GM21528 (cell line): ENCODE results near the gene TTBK1.

Source experiments
- ATAC-seq: cut with Tn5 transposase; IDR thresholded peaks from one replicate; pipeline ENCODE4 v1.9.1; 2021; ENCODE audit warnings: mild to moderate bottlenecking, moderate library complexity; ENCODE audit not compliant: unreplicated experiment, low FRiP score

TTBK1 gene

DNA sequence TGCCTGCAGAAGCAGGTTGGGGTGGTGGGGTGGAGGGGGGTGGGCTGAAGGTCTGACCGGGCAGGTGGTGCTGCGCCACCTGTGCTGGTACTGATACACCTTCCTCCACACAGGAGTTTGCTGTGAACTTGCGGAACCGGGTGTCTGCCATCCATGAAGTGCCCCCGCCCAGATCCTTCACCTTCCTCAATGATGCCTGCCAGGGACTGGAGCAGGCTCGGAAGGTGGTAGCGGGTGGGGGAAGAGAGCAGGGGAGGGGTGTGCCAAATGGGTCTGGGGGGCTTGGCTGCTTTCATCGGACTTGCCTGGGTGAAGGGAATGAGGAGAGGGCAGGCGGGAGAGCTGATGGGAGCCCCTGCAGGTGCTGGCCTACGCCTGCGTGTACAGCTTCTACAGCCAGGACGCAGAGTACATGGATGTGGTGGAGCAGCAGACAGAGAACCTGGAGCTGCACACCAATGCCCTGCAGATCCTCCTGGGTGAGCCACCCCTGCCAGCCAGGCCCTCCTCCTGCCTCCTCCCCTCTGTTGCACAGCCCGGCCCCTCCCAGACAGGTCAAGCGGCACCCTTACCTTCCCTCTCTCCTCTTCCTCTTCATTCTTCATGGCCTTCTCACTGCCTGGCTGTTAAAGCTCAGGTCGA lies 20.7 kb upstream of the TTBK1 start:
- no peak for ATAC-seq

DNA sequence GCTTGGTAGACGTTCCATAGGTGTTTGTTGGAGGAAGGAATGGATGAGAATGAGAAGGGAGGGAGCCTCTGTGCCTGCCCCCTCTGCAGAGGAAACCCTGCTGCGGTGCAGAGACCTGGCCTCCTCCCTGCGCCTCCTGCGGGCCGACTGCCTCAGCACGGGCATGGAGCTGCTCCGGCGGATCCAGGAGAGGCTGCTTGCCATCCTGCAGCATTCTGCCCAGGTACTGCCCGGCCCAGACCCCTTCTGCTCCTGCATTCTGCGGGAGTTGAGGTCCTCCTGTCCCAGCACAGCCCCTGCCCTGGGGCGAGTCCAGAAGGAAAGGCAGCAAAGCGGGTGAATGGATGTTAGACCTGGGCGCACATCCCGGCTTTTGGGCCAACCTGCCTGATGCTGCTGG lies 20.1 kb upstream of the TTBK1 start:
- ATAC-seq, result no peak

DNA sequence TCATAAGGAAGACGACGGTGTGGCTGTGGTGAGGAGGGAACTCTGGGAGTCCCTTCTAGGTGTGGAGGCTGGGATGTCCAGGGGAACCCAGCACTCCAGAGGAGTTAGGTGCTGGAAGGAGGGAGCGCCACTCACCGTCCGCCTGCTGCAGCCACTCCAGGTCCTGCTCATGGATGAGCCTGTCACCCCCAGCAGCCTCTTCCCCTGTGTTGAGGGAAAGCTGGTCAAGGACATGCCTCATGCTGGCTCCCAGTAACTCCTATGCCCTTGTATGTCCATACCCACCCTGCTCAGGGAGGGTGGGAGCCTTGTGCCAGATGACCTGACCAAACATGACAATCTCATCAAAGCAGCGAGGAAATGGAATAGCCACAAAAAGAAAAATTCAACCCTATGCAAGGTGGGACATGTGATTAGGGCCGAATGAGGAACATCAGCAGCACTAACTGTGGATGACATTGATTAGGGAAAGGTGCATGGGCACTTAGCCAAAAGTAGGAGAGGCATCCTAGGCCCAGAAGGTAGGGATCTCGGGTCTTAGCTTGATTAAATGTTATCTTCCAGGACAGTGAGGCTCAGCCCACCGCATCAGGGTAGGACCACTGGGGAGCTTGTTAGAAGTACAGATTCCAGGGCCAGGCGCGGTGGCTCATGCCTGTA lies 17.0 kb upstream of the TTBK1 start:
- ATAC-seq, result no peak

DNA sequence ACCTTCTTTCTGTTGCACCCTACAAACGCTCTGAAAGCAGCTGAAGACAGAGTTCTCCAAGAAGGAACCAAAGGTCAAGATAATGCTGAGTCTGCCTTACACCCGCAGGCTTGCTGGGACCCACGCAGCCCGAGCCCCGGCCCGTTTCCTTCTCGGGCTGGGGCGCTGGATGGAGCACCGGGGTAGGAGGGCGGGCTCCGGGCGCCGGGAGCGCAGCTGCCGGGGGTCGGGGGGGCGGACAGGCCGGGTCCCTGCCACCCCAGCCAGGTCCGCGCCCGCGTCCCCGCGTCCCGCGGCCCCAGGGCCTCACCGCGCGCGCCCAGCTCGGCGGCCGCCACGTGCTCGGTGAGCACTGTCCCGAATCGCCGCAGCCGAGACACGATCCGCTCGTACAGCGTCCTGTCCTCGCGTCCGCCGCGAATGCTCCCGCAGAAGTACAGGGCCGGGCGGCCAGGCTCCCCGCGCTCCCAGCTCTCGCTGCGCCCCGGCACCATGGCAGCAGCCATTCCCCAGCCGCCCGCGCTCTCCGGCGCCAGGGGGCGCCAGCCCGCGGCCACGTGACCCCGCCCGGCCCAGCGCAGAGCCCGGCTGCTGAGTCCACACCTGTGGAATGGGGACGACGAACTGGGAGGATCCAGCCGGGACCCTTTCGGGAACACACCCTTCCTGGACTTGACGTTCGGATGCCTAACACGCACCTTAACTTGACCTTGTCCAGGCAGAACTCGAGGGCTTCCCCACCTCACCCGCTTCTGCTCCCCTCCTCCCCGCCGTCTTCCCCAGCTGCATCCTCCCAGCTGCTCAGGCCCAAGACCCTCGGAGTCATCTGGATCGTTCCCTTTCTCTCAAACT lies 14.1 kb upstream of the TTBK1 start, which contains the start of gene DNPH1:
Gene DNPH1, minus strand, starts transcription at position 531 of the 852 bp plus-strand sequence. Its CDS starts 25 bp downstream, at position 506.
- ATAC-seq, result peak; percentile 71

DNA sequence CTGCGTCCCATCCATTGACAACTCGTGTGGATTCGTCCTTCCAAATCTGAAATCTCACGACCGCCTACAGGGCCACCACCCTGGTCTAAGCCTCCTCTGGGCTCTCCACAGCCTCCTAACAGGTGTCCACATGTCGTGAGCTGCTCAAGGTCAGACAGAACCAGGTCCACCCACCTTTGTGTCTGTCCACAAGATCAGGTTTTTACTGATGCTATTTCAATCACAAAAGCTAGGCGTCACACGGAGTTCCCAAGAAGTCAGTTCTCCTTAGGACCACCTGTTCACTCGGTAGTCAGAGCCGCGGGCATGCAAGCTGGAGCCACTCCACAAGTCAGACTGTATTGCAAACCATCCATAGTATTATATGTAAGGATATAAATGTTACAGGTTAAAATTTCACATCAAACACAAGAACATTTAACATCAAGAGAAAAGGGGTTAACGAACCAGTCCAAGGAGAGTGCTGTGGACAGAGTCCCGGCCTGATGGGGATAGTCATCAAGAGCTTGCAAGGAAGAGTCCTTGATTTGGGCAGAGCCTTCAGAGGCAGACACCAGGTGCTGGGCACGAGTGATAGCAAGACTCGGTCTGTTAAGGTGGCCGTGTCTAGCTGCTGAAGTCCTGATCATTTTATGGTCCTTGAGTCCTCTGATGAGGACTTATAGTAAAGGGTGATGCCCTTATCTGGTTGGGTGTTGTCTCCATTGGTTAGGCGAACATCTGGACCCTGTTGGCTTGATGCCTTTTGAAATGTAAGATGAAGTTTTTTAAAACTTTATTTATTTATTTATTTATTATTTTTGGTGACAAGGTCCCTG lies 13.3 kb upstream of the TTBK1 start:
- no peak for ATAC-seq

DNA sequence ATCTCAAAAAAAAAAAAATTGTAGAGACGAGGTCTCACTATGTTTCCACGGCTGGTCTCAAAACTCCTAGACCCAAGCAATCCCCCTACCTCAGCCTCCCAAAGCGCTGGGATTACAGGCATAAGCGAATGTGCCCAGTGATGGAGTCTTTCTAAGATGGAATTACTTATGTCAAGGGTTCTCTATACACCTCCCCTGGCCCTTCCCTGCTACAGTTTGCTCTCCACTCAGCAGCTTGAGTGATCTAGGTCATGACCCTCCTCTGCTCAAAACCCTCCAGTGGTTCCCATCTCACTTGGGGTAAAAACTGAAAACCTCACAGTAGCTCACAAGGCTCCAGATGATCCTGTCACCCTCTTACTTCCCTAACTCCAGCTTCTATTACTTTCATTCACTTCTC lies 12.2 kb upstream of the TTBK1 start:
- no peak for ATAC-seq

DNA sequence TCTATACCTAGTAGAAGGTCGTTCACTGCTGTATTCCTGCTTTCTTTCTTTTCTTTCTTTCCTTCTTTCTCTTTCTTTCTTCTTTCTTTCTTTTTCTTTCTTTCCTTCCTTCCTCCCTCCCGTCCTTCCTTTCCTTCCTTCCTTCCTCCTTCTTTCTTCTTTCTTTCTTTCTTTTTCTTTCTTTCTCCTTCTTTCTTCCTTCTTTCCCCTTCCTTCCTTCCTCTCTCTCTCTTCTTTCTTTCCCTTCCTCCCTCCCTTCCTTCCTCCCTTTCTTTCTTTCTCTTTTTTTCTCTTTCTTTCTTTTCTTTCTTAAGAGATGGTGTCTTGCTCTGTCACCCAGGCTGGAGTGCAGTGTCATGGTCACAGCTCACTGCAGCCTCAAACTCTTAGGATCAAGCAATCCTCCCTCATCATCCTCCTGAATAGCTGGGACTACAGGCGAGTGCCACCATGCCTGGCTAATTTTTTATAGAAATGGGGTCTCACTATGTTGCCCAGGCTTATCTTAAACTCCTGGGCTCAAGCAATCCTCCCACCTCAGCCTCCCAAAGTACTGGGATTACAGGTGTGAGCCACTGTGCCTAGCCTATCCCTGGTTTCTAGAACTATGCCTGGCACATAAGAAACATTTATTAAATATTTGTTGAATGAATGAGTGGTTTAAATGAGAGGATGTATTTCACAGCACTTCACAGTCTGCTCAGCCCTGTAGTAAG lies 11.4 kb upstream of the TTBK1 start:
- no peak for ATAC-seq

DNA sequence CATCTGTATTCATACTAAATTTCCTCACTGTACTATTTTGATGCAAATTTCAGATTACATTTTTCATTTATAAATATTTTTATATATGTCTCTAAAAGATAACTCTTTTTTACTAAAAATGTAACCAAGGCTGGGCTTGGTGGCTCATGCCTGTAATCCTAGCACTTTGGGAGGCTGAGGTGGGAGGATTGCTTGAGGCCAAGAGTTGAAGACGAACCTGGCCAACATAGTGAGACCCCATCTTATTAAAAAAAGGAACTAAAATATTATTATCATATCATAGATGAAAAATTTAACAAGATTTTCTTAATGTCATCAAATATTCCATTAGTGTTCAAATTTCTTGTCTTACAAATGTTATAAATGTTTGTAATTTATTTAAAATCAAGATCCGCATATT lies 7.4 kb upstream of the TTBK1 start:
- ATAC-seq, result no peak

DNA sequence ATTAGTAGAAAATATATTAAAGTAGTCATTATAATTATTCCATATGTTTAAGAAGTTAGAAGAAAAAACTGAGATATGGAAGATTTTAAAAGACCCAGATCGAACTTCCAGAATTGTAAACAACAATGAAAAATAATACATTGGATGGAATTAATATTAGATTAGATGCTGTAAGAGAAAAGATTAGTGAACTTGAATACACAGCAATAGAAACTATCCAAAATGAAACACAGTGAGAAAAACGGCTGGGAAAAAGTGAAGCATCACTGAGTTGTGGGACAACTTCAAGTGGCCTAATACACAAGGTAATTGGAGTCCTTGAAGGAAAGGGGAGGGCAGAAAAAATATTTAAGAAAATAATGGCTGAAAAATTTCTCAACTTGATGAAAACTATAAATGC lies 4.2 kb upstream of the TTBK1 start:
- ATAC-seq, result no peak

DNA sequence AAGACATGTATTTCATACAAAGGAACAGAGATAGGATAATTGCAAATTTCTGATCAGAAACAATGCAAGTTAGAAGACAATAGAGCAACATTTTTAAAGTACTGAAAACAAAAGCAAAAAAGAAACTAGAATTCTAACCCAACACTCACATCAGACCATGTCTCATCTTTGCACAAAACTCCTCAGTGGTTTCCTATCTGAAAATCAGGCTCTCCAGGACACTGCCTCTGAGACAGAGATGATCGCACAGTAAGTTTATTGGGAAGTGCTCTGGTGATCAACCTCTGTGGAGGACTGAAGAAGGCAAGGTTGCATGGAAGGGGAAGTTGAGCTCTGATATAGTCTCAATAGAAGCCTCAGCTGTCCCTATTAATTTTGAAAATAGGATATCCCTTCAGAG lies 2.3 kb upstream of the TTBK1 start:
- no peak for ATAC-seq

DNA sequence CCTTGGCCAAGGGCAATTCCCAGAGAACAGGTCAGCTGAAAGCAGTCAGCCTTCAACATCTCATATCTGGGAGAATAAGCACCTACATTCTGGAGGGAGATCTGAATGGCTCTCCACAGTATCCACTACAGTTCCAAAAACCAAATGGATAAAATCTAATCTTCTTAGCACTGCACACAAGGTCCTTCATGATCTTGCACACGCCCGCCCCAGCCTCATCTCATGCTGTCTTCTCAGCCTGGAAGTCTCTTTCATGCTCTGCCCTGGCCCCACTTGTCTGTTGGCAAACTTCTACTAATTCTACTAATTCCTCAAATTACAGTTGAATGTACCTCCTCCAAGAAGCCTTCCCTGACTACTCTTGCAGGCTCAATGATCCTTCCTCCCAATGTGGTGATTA lies 1.8 kb upstream of the TTBK1 start:
- ATAC-seq, result no peak

DNA sequence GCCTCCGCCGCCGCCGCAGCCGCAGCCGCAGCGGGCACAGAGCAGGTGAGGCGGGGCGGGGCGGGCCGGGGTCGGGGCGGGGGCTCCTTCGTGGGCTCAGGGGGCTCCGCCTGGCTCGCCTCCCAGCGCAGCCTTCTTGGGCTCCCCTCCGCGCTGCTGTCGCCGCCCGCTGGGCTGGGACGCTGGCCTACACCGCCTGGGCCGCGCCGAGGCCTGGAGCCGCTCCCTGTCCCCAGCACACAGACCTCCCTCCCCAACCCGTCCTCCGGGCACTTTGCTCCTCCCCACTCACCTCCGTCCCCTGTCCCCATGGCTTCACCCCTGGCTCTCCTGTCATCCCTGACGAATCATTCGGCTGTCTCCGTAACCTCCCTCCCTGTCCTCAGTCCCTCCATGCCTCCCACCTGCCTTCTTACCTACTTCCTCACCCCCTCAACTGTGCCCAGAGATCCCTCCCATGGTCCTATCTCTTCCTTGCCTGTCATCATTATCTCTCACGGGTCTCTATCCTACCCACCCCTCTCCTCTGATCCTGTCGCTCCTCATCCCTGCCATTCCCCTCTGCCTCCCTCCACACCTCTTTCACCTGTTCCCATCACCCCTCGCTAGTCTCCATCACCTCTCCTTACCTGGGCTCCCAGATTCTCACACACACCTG lies 512 bp downstream of the TTBK1 start:
- no peak for ATAC-seq

DNA sequence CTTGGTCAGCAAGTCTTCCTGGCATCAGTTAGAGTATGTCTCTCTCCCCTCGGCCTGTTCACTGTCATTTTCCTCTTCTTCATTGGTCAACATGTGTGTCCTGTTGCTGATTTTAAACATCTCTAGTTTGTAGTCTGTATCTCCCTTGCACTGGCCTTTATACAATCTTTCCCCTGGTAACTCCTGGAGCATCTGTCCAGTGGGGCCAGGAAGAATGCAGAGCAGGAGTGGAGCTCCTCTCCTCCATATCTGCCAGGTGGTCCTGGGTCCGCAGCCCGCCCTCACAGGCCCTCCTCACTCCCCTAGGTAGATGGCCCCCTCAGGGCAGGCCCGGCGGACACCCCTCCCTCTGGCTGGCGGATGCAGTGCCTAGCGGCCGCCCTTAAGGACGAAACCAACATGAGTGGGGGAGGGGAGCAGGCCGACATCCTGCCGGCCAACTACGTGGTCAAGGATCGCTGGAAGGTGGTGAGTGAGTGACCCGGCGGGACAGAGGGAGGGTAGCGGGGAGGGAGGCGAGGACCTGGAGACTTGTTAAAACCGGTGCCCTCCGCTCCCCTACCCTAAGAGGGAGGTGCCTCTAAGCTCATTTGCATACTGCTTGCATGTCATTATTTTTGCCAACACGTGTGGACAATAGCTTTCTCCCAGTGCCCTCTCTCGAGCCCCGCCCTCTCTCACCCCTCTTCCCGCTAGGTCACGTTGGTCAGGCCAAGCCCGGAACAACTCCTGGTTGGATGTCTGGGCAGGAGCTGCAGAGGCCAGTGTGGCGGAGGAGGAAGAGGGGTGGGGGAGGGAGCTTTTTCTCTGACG lies 3.2 kb downstream of the TTBK1 start:
- ATAC-seq, result peak; percentile 19

DNA sequence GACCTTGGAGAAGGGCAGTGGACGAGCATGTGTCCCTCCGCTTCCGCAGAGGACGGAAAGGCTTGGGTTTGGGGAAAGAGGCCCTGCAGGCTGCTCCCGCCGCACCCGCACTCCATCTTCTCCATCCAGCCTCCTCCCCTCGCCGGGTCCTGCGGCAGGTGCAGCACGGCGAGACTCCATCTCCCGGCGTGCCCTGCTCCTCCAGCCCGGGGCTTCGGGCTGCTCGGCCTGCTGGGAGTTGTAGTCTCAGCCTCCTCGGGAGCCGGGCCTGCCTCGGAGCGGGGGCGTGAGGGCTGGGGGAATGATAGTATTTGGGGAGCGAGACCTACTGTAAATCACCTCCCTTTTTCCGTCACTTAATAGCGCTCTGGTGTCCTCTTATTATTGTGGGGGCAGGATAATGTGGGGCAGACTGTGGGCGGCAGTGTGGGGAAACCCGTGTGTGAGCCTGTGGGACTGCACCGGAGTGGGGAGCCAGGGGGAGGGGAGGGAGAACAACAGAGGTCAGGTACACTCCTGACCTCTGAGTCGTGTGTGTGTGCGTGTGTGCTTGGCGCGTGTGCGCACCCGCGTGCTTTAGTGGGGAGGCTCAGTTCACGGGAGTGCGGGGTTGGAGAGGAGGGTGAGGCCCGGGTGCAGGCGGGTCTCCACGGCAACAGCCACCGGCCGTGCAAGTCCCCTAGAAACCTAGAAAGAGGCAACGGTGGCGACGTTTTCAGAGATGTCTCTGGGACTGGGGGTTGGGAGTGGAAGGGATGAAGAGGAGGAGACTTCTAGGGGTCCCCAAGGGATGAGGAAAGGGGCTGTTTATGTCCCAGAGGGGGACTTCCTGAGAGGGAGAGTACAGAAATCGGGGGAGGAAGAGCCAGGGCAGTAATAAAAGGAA lies 4.1 kb downstream of the TTBK1 start:
- peak; percentile 81 for ATAC-seq

DNA sequence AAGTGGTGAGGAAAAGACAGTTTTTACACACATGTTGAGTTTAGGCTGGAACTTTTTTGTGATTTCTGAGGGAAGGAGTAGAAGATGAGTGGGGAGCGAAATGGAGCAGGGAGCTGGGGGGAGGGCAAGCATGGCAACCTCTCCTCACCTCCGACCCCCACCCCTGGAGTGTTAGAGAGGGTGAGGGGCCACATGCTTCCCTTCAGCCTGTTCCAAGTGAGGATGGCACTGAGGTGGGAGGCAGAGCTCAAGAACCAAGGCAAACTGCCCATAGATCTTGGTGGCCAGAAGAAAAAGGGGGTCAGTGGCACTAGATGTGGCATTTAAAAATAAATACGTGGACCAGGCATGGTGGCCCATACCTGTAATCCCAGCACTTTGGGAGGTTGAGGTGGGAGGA lies 4.8 kb downstream of the TTBK1 start:
- no peak for ATAC-seq

DNA sequence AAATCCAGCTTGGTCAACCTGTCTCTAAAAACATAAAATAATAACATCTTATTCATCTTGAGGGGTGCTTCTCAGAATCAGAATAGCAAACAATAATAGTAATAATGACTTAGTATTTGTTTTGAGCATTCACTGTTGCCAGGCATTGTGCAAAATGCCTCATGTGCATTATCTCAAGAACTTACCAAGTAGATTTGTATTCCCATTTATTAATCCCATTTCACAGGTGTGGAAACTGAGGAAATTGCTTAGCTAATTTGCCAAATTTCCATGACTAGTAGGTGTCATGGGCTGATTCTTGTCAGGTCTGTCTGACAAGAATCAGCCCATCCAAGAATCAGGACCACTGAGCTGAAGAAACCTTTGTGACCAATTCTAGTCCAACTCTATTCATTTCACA lies 5.5 kb downstream of the TTBK1 start:
- ATAC-seq, result no peak

DNA sequence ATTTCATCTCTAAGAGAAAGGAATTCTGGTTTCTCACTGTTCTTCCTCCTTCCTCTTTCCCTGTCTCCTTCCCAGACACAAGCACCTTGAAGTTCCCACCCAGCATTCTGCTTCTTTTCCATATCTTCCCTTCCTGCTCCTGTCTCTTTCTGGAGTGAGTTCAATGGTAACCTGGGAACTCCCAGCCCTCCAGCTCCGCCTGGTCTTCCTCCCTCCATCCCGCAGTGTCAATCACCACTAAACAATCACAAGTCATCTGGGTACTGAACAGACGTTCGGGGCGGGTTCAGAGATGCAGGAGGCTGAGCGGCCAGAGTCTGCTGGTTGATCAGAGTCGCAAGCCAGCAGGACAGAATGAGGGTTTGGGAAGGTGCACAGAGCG lies 7.7 kb downstream of the TTBK1 start:
- ATAC-seq, result no peak

DNA sequence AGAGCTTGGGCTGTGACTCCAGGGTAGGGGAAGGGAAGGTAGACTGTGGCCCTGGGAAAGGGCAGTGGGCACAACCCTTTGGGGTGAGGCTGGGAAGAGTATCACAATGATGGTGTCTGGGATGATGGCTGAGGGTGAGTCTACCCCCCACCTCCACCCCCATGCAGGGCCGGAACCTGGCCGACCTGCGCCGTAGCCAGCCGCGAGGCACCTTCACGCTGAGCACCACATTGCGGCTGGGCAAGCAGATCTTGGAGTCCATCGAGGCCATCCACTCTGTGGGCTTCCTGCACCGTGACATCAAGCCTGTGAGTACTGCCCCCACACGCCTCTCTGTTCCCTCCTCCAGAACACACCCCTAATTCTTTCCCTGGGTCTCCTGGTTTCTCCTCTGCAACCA lies 10.1 kb downstream of the TTBK1 start:
- ATAC-seq, result no peak
